Keratinocyte (primary cell): ENCODE measurements around the gene ADRM1. TPM values are rescaled to one million over a fixed set of nuclear protein-coding genes. Genes with fewer than 3 reads are reported as not detected.
A peak's percentile ranks its signal among the peaks of the same experiment; 100 is the strongest.

Experiments used
- DNase-seq: peaks from one replicate; pipeline ENCODE4 v3.0.0-alpha.2; 2011; ENCODE audit warnings: low read depth, missing footprints, low spot score
- FAIRE-seq: peaks from 2 replicates; lab custom pipeline; 2011; peaks lifted over from hg19 to GRCh38; lab: Jason Lieb, UNC
- H2AFZ ChIP-seq: 2 replicates; pipeline ENCODE4 v1.6.0; 2012; ENCODE audit warnings: low read length, control low read depth, inconsistent platforms; ENCODE audit not compliant: control insufficient read depth
- H3K27ac ChIP-seq: 2 replicates; pipeline ENCODE4 v1.5.1; 2011; ENCODE audit warnings: low read length; ENCODE audit not compliant: control insufficient read depth, insufficient read depth
- H3K27me3 ChIP-seq: 3 replicates; pipeline ENCODE4 v1.6.0; 2011; ENCODE audit warnings: low read length; ENCODE audit not compliant: control insufficient read depth, insufficient read depth; ENCODE audit errors: extremely low read depth
- H3K36me3 ChIP-seq, 2 experiments: 2 replicates in 1 of 2; 3 replicates in 1 of 2; pipeline ENCODE4 v1.5.1; 2011; ENCODE audit warnings: low read length in 2 of 2, mild to moderate bottlenecking in 1 of 2; ENCODE audit not compliant: control insufficient read depth in 2 of 2, insufficient read depth in 2 of 2; ENCODE audit errors: extremely low read depth in 1 of 2
- H3K4me1 ChIP-seq: 3 replicates; pipeline ENCODE4 v1.5.1; 2011; ENCODE audit warnings: low read length; ENCODE audit not compliant: control insufficient read depth, insufficient read depth; ENCODE audit errors: extremely low read depth
- H3K4me2 ChIP-seq: 3 replicates; pipeline ENCODE4 v1.6.0; 2011; ENCODE audit warnings: low read depth, low read length; ENCODE audit not compliant: control insufficient read depth, insufficient read depth; ENCODE audit errors: extremely low read depth
- H3K4me3 ChIP-seq, 3 experiments: fragments of 200-600 bp in 1 of 3; sonication (generic) in 1 of 3; 2 replicates in 2 of 3; 3 replicates in 1 of 3; pipeline ENCODE4 v1.5.1; 2011 to 2016; ENCODE audit warnings: low read length in 3 of 3, mild to moderate bottlenecking in 3 of 3, control low read depth in 2 of 3, inconsistent platforms in 1 of 3, low read depth in 1 of 3, mixed read lengths in 1 of 3, mixed run types in 1 of 3, moderate library complexity in 1 of 3; ENCODE audit not compliant: control insufficient read depth in 2 of 3, insufficient read depth in 2 of 3; ENCODE audit errors: extremely low read depth in 1 of 3
- H3K79me2 ChIP-seq: 2 replicates; pipeline ENCODE4 v1.6.0; 2012; ENCODE audit warnings: low read length; ENCODE audit not compliant: control insufficient read depth, insufficient read depth
- H3K9ac ChIP-seq: 3 replicates; pipeline ENCODE4 v1.6.0; 2011; ENCODE audit warnings: low read length; ENCODE audit not compliant: control insufficient read depth, insufficient read depth; ENCODE audit errors: extremely low read depth
- H3K9me1 ChIP-seq: 3 replicates; pipeline ENCODE4 v1.6.0; 2011; ENCODE audit warnings: low read length; ENCODE audit not compliant: control insufficient read depth, insufficient read depth; ENCODE audit errors: extremely low read depth
- H3K9me3 ChIP-seq: 2 replicates; pipeline ENCODE4 v1.5.1; 2012; ENCODE audit warnings: low read depth, low read length; ENCODE audit not compliant: control insufficient read depth
- H4K20me1 ChIP-seq: 3 replicates; pipeline ENCODE4 v1.6.0; 2011; ENCODE audit warnings: low read length; ENCODE audit not compliant: control insufficient read depth, insufficient read depth; ENCODE audit errors: extremely low read depth
- EZH2 ChIP-seq: IDR thresholded peaks from one replicate; pipeline ENCODE4 v1.6.1; 2012; ENCODE audit warnings: inconsistent platforms, mild to moderate bottlenecking, low read length, moderate library complexity
- dilution Hi-C: fragments of 300-500 bp; cut with MboI; formaldehyde crosslinking; loops from one replicate; pipeline ENCODE4 v1.7.0; 2020; ENCODE audit warnings: low sequenced_read_pairs; ENCODE audit not compliant: extremely low pct_ligation_motif_present
- polyA plus RNA-seq, 5 experiments: library from polyadenylated mRNA; depleted of rRNA in 3 of 5; stranded (reverse) in 3 of 5; stranded (forward) in 1 of 5; unstranded in 1 of 5; fragments of >200 nt; gene quantifications; 1 replicate in 1 of 5; 2 replicates in 3 of 5; 3 replicates in 1 of 5; pipeline versions ENCODE4 v1.2.1 to v1.2.3, GENCODE V29; 2011 to 2012; ENCODE audit warnings: missing spikeins in 2 of 5, low read depth in 1 of 5, low replicate concordance in 1 of 5
- TF ChIP-seq, protein P1 (sequence below), 3 experiments: IDR thresholded peaks in 1 of 3; conservative IDR thresholded peaks in 1 of 3; optimal IDR thresholded peaks in 1 of 3; 2 replicates in 2 of 3; 3 replicates in 1 of 3; pipeline versions ENCODE3 to v1.5.1; 2011; ENCODE audit warnings: low read length in 3 of 3, mild to moderate bottlenecking in 3 of 3, moderate library complexity in 2 of 3, control low read depth in 1 of 3, inconsistent platforms in 1 of 3; ENCODE audit not compliant: insufficient read depth in 2 of 3; ENCODE audit errors: extremely low read depth in 1 of 3

ADRM1 gene
- polyA plus RNA-seq, 1 donor (not counting 4 experiments of a cell fraction or from before 2014, with no cell fraction given) = 91.4 TPM

DNA sequence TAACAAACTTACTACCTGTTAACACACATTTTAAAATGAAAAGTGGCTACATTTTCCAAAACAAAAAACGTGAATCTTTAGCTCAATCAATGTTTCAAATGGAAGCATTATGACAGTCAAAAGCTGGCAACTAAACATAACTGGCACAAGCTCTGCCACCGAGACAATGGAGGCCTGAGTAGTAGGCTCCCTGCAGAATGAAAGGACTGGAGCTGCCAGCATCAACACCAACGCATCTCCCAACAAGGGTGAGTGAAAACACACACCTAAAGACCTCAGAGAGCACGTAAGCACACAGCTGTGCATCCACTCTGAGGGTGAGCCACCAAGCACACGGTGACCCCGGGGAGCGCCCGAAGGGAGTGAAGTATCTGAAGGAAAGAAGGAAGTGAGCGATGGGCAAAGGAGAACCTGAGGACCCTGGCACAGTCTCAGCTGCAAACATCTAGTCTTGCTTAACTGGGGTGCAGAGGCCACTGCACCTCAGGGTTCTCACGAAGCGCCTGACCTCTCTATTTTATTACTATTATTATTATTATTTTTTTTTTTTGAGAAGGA lies 1.6 kb upstream of the ADRM1 start:
- Histone ChIP-seq H3K4me2 (no peak overlapping the region), H3K4me3 (no peak overlapping the region), H4K20me1 (peaks cover 27% of the 10 kb centered on the region), H2AFZ (no peak overlapping the region), H3K9me1 (no peaks in the 10 kb centered on the region), H3K79me2 (peaks cover 32% of the 10 kb centered on the region), H3K27me3 (no peaks in the 10 kb centered on the region), H3K9me3 (no peaks in the 10 kb centered on the region), H3K27ac (no peak overlapping the region), H3K9ac (no peak overlapping the region), H3K4me1 (peaks cover 22% of the 10 kb centered on the region), H3K36me3 (peaks cover 22 to 26% of the 10 kb centered on the region in 2 experiments)
- FAIRE-seq (no peak), DNase-seq (no peak)
- TF ChIP-seq, protein P1, sequence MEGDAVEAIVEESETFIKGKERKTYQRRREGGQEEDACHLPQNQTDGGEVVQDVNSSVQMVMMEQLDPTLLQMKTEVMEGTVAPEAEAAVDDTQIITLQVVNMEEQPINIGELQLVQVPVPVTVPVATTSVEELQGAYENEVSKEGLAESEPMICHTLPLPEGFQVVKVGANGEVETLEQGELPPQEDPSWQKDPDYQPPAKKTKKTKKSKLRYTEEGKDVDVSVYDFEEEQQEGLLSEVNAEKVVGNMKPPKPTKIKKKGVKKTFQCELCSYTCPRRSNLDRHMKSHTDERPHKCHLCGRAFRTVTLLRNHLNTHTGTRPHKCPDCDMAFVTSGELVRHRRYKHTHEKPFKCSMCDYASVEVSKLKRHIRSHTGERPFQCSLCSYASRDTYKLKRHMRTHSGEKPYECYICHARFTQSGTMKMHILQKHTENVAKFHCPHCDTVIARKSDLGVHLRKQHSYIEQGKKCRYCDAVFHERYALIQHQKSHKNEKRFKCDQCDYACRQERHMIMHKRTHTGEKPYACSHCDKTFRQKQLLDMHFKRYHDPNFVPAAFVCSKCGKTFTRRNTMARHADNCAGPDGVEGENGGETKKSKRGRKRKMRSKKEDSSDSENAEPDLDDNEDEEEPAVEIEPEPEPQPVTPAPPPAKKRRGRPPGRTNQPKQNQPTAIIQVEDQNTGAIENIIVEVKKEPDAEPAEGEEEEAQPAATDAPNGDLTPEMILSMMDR (optimal IDR thresholded peaks at IDR 0.05 in 1 of 3, IDR thresholded peaks at IDR 0.05 in 1 of 3, conservative IDR thresholded peaks at IDR 0.05 in 1 of 3; ENCODE audit: extremely low read depth in 1 of 3, insufficient read depth in 2 of 3, low read length in 3 of 3) = no peak
- TF ChIP-seq EZH2 = no peak
- dilution Hi-C loops = no loop called here

DNA sequence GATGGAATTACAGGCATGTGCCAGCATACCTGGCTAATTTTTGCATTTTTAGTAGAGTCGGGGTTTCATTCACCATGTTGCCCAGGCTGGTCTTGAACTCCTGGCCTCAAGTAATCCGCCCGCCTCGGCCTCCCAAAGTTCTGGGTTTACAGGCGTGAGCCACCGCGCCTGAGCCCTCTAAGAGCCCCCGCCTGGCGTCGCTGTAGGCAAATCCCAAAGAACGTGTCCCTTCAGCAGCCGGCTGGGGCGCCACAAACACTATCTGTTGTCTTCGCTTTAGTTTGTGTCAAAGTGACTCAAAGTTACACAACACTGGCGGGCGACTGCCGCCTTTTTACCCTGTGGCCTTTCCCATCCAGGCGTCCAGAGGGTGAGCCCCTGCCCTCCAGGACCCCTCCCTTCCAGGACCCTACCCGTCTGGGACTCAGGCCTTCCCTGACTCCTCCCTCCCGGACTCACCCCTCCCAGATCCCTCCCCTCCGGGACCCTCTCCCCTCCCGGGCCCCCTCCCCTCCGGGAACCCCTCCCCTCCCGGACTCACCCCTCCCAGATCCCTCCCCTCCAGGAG lies 940 bp upstream of the ADRM1 start:
- H3K79me2 ChIP-seq = peaks cover 38% of the 10 kb centered on the region
- dilution Hi-C loops = no loop called here
- peaks cover 21 to 32% of the 10 kb centered on the region in 2 experiments for H3K36me3 ChIP-seq
- FAIRE-seq = peak; percentile 9
- no peaks in the 10 kb centered on the region for H3K9me3 ChIP-seq
- H3K4me1 ChIP-seq = peaks cover 29% of the 10 kb centered on the region
- no peaks in the 10 kb centered on the region for H3K9me1 ChIP-seq
- peaks cover 34% of the 10 kb centered on the region for H4K20me1 ChIP-seq
- H2AFZ ChIP-seq = no peak overlapping the region
- peak overlapping the region; percentile 88 for H3K9ac ChIP-seq
- peak overlapping the region; percentile 88 for H3K4me2 ChIP-seq
- TF ChIP-seq EZH2 = no peak
- TF ChIP-seq, protein P1 (optimal IDR thresholded peaks at IDR 0.05 in 1 of 3, IDR thresholded peaks at IDR 0.05 in 1 of 3, conservative IDR thresholded peaks at IDR 0.05 in 1 of 3; ENCODE audit: extremely low read depth in 1 of 3, insufficient read depth in 2 of 3, low read length in 3 of 3) = peak; percentile 79 to 91 (median 80)
- DNase-seq = peak; percentile 81
- H3K4me3 ChIP-seq = peak overlapping the region; percentile 59 to 77 (median 69)
- no peaks in the 10 kb centered on the region for H3K27me3 ChIP-seq
- peak overlapping the region; percentile 82 for H3K27ac ChIP-seq
